GM18873 (cell line): ENCODE measurements around the gene C11orf87.

Experiments used
- ATAC-seq: cut with Tn5 transposase; IDR thresholded peaks from one replicate; pipeline ENCODE4 v1.9.1; 2021; ENCODE audit warnings: mild to moderate bottlenecking, moderate library complexity, moderate number of reproducible peaks; ENCODE audit not compliant: unreplicated experiment, low FRiP score

The C11orf87 gene

GRCh38 chr11:109421981-109422869 lies at the start of gene C11orf87:
C11orf87 (plus strand) TSS chr11:109422190; CDS start chr11:109423634, 1,444 bp downstream.
- ATAC-seq: no peak

DNA sequence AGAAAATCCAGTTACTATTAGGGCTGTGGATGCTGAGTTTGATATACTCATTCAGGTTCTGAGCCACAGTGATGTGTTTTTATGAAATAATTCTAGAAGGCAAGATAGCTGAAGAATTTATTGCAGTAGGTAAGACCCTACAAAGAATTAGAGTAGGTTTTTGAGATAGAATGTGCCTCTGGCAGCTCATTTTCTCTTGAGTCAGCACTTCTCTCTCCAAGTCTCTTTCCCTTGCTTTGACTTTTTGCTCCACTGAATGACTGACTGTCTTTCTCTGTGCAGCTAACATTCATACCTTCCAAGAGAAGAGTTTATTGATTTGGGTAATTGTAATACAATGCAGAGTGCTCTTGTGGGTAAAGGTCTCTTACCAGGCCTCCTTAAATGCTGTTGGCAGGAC lies 48.0 kb upstream of the C11orf87 start:
- ATAC-seq: no peak

GRCh38 chr11:109374441-109374840 lies 47.5 kb upstream of the C11orf87 start:
- ATAC-seq: no peak

GRCh38 chr11:109377039-109377742 lies 44.8 kb upstream of the C11orf87 start:
- ATAC-seq: no peak

DNA sequence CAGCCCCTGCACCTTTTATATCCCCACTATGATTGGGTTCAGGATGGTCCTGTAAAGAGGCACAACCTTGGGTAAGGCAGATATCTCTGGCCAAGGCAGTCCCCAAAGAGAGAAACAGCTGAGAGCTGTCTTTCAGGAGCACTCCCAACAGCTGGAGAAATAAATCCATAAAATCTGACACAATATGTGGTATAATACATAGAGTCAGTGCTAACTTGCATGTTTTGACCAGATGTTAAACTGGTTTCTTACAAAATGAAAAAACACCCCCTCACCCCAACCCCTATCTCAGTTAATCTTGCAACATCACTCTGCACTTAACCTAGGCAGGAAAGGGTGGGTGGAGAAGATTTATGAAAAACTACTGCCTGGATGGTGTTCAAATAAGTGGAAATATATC lies 44.0 kb upstream of the C11orf87 start:
- ATAC-seq: no peak

DNA sequence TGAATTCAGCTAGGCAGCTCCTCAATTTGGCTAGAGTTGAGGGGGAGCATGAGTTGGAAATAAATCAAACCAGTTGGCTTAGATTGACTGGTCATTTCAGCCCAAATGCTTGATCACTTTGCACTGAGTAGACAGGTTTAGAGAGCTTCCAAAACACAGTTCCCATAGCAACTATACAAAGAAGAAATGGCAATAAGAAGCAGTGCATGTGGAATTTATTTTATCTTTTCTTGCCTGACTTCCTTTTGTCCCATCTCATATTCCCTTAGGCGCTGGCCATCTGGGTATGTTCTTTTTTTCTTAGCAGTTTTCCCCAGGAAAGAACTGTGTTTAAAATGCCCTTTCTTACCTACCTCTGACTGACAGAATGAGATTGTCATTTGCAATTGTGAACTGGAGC lies 38.7 kb upstream of the C11orf87 start:
- no peak for ATAC-seq

GRCh38 chr11:109384873-109385272 lies 37.1 kb upstream of the C11orf87 start:
- ATAC-seq: no peak

DNA sequence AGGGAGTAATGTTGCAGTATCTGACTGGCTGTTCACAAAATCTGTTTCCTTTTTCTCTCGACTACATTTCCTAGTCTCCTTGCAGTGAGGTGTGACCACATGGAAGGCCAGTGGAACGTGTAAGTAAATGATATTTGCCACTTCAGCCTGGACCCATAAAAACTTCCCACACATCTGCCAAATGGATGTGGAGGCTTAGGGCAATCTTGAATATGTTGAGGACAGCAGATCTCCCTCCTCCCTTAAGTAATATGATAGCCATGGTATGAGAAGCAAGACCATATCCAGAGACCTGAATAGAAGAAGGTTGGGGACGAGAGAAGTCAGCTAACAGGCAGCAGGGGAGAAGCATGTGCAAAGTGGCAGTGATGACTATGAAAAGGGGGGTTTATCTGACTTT lies 33.0 kb upstream of the C11orf87 start:
- ATAC-seq: no peak

DNA sequence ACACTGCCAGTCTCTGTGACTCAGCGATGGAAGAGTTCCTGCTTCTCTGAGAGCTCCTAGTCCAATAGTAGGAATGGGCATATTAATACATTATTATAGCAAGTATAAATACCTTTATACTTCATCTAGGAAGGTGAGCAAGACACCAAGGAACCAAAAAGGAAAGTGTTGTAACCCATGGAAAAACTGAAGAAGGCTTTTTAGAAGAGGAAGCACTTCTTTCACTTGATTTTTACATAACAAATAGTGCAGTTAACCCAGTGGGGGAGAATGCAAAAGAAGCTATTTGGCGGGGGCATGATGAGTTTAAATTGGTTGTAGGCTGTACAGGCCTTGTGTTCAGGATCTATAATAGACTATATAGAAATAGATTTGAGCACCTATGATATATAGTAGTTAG lies 31.2 kb upstream of the C11orf87 start:
- no peak for ATAC-seq

- no peak for ATAC-seq
Measured at GRCh38 chr11:109401545-109401944, 20.4 kb upstream of the C11orf87 start.

GRCh38 chr11:109405671-109406070 lies 16.3 kb upstream of the C11orf87 start:
- ATAC-seq: no peak

- no peak for ATAC-seq
Measured at GRCh38 chr11:109416601-109417000, 5.4 kb upstream of the C11orf87 start.

DNA sequence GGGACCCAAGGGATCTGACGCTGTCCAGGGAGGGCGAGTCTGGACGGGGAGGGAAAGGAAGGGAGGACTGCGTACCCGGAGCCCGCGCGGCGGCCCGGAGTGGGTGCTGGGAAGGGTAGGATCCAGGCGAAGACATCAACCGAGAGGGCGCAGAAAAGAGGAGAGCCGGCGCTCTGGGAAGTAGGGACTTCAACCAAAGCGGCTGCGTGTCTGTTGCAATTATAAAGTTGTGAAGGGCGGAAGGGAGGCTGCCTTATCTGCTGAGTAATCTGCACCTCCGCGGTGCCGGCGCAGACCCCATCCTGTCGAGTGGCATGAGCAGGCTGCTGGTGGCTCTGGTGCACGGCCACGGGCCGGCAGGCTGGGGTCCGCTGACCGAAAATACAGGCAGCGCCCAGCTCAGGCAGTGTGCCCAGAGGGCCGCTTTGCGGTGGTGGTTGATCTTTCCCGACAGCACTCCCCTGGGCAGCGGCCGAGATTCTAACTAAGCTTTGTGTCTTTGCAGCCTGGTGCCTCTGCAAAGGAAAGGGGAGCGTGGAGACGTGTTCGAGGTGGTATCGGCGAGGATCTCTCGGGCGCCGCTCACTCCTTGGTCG lies 978 bp downstream of the C11orf87 start:
- ATAC-seq: no peak

DNA sequence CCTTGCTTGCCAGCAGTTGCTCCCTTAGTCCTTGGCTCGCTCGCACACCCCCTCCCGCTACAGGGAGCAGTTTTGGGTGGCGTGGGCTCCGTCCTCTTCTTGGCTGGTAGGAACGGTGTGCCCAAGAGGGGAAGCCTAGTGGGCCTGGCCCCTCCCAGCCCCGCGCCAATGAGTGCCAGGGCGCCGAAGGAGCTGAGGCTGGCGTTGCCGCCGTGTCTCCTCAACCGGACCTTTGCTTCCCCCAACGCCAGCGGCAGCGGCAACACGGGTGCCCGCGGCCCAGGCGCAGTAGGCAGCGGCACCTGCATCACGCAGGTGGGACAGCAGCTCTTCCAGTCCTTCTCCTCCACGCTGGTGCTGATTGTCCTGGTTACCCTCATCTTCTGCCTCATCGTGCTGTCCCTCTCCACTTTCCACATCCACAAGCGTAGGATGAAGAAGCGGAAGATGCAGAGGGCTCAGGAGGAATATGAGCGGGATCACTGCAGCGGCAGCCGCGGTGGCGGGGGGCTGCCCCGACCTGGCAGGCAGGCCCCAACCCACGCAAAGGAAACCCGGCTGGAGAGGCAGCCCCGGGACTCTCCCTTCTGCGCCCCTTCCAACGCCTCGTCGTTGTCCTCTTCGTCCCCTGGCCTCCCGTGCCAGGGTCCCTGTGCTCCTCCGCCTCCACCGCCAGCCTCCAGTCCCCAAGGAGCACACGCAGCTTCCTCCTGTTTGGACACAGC lies 1.6 kb downstream of the C11orf87 start:
- no peak for ATAC-seq

DNA sequence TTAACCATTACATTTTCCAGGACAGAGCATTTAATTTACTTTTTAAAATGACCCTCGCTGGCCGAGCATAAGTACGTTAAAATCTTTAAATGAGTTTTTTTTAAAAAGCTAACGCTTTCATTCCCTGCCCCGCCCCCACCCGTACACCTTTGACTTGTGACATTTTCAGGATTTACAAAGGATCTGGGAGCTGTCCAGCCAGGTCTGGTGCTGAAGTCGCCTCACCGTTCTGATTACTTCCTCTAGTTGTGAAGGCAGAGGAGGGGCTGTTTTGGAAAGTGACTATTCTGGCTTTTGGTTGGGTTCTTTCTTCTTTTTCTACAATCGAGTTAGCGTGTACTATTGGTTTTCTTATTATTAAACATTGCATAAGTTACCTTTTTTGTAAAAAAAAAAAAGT lies 2.9 kb downstream of the C11orf87 start:
- no peak for ATAC-seq

DNA sequence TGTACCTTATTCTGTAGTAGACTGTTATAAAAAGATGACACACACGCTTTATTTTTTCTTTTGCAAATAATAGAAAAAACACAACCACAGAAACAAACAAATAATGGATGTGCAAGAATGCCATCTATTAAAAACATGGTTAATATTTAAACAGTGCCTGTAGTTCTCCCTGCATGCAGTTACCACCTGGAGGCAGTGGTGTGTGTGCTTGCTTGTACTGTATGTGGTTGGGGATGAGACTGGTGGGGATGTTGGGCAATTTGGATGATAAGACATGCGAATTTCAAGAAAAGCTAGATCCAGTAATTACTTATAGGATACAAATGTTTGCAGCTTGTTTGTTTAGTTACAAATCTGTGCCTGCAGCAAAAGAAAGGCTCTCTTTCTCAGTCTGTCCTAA lies 3.6 kb downstream of the C11orf87 start:
- no peak for ATAC-seq

DNA sequence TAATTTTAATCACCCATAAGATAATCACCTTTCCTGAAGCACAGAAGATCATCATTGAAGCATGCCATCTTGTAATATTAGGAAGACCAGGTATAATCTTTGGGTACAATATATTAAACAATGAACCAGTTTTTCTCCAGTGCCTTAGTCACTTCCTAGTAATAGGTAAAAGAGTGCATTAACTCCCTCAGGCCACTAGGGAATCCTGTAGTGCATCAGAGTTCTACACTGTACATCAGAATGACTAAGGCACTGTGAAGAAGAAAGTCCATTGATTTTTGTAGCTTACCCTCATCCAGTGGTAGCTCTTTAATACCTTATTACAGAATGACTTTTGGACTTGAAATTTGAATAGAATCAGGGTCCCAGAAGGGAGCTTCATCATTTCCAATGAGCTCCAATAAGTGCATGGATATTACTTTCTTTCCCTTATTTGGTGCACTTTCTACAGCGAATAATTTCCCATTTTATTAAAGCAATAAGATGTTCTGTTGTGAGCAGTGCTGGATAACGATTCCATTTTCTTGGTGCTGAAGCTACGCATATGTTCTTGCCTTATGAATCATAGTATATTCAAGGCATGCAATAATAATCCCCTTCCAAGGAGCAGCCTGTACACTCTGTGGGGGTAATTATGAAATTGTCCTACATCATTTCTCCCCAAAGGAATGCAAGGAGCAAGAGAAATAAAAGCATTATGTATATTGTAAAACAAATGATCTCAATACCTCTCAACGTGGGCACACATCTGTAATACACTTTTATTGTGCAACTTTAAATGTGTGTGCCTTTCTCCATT lies 4.7 kb downstream of the C11orf87 start:
- no peak for ATAC-seq

- no peak for ATAC-seq
Measured at GRCh38 chr11:109432105-109432504, 10.1 kb downstream of the C11orf87 start.

- no peak for ATAC-seq
Measured at GRCh38 chr11:109433753-109434256, 11.8 kb downstream of the C11orf87 start.
